ENCODE results near the gene ARHGEF37. TPM values are rescaled to one million over a fixed set of nuclear protein-coding genes. Genes with fewer than 3 reads are reported as not detected.
"Not testable (repeated sequence)": the region's sequence is repeated elsewhere in the genome, so short reads cannot be mapped to it uniquely, and the experiment has no call there.

Gene ARHGEF37
- total and polyA plus RNA-seq, 2 donors (not counting 1 experiment from before 2014, with no cell fraction given): 0.31 to 5.3 TPM

DNA sequence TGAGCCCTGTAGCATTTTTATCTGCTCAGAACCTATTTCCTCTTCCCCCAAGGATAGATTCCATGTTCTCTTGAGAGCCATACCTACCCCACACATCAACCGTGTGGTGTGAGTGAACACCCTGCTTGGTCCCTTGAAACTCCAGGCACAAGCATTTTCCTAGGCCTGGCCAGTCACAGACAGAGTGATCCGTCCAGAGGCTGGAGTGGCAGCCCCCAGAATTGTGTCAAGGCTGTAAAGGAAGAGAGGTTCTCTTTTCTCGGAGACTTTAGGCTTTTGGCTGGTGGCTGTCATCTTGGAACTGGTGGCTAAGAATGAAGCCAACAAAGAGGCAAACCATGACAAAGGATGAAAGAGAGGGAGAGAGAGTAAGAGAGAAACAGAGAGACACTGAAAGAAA is 66.0 kb downstream of the ARHGEF37 start:
- Histone ChIP-seq H2AFZ (ENCODE audit: low read length) (no peak overlapping the region), H3K79me2 (ENCODE audit: control insufficient read depth, insufficient read depth, low read length) (no peaks in the 10 kb centered on the region), H3K27ac (ENCODE audit: insufficient read depth, low read length) (no peak overlapping the region), H3K36me3 (ENCODE audit: control insufficient read depth, insufficient read depth, low read length) (no peaks in the 10 kb centered on the region), H3K4me2 (ENCODE audit: extremely low read depth, insufficient read depth, low read length) (no peak overlapping the region), H3K4me1 (ENCODE audit: control insufficient read depth, extremely low read depth, insufficient read depth, low read length) (no peaks in the 10 kb centered on the region), H3K9me3 (ENCODE audit: control insufficient read depth, insufficient read depth, low read depth, low read length) (no peaks in the 10 kb centered on the region), H4K20me1 (ENCODE audit: control insufficient read depth, extremely low read depth, insufficient read depth, low read length) (no peaks in the 10 kb centered on the region), H3K27me3 (ENCODE audit: control insufficient read depth, insufficient read depth, low read length) (no peaks in the 10 kb centered on the region), H3K4me3 (replicated peaks in 1 of 4; ENCODE audit: control extremely low read depth in 1 of 4, insufficient read depth in 1 of 4, low read depth in 3 of 4, low read length in 4 of 4) (no peak overlapping the region), H3K9ac (ENCODE audit: insufficient read depth, low read length) (no peak overlapping the region)
- TF ChIP-seq EZH2 (IDR thresholded peaks at IDR 0.05; ENCODE audit: low read length, missing control alignments) (no peak), CTCF (conservative IDR thresholded peaks at IDR 0.05 in 1 of 2, IDR thresholded peaks at IDR 0.05 in 1 of 2; ENCODE audit: low read depth in 1 of 2, low read length in 2 of 2) (no peak)
- DNase-seq (ENCODE audit: low read depth in 2 of 2): no peak

DNA sequence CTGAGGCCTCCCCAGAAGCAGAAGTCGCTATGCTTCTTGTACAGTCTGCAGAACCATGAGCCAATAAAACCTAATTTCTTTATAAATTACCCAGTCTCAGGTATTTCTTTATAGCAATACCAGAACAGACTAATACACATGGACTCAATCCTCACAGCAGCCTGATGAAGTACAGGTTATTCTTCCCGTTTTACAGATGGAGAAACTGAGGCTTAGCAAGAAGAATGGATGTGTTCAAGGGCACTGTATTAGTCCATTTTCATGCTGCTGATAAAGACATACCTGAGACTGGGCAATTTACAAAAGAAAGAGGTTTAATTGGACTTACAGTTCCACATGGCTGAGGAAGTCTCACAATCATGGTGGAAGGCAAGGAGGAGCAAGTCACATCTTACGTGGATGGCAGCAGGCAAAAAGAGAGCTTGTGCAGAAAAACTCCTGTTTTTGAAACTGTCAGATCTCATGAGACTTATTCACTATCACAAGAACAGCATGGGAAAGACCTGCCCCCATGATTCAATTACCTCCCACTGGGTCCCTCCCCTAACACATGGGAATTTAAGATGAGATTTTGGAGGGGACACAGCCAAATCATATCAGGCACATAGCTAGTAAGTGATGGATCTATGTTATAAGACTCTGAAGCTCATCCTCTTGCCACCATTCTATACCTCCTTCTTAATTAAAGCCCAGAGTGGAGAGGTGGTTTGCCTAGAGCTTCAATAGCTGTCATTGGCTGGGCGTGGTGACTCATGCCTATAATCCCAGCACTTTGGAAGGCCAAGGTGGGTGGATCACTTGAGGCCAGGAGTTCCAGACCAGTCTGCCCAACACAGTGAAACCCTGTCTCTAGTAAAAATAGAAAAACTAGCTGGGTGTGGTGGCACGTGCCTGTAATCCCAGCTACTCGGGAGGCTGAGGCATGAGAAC is 67.4 kb downstream of the ARHGEF37 start:
- not testable (repeated sequence) for DNase-seq (ENCODE audit: low read depth in 2 of 2); H3K4me2 ChIP-seq (ENCODE audit: extremely low read depth, insufficient read depth, low read length)

DNA sequence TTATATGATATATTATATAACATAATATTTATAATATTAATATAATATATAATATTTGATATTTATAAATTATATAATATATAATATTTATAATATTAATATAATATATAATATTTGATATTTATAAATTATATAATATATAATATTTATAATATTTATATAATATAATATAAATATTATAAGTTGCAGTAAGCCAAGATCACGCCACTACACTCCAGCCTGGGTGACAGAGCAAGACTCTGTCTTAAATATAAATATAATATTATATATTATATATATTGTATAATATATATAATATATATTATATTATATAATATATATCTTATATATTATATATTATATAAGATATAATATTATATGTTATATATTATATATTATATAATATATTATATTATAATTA is 68.4 kb downstream of the ARHGEF37 start:
- not testable (repeated sequence) for H3K4me2 ChIP-seq (ENCODE audit: extremely low read depth, insufficient read depth, low read length); DNase-seq (ENCODE audit: low read depth in 2 of 2); H3K79me2 ChIP-seq (ENCODE audit: control insufficient read depth, insufficient read depth, low read length); H3K9ac ChIP-seq (ENCODE audit: insufficient read depth, low read length); H3K36me3 ChIP-seq (ENCODE audit: control insufficient read depth, insufficient read depth, low read length); H3K9me3 ChIP-seq (ENCODE audit: control insufficient read depth, insufficient read depth, low read depth, low read length); H3K4me1 ChIP-seq (ENCODE audit: control insufficient read depth, extremely low read depth, insufficient read depth, low read length); H3K27me3 ChIP-seq (ENCODE audit: control insufficient read depth, insufficient read depth, low read length); H2AFZ ChIP-seq (ENCODE audit: low read length); H3K27ac ChIP-seq (ENCODE audit: insufficient read depth, low read length); H3K4me3 ChIP-seq (replicated peaks in 1 of 4; ENCODE audit: control extremely low read depth in 1 of 4, insufficient read depth in 1 of 4, low read depth in 3 of 4, low read length in 4 of 4); H4K20me1 ChIP-seq (ENCODE audit: control insufficient read depth, extremely low read depth, insufficient read depth, low read length)

More for the DNA sequence above, 67.4 kb downstream of the ARHGEF37 start:
- not testable (repeated sequence) for H2AFZ ChIP-seq (ENCODE audit: low read length); H4K20me1 ChIP-seq (ENCODE audit: control insufficient read depth, extremely low read depth, insufficient read depth, low read length); H3K9me3 ChIP-seq (ENCODE audit: control insufficient read depth, insufficient read depth, low read depth, low read length); H3K4me3 ChIP-seq (replicated peaks in 1 of 4; ENCODE audit: control extremely low read depth in 1 of 4, insufficient read depth in 1 of 4, low read depth in 3 of 4, low read length in 4 of 4); H3K79me2 ChIP-seq (ENCODE audit: control insufficient read depth, insufficient read depth, low read length); H3K9ac ChIP-seq (ENCODE audit: insufficient read depth, low read length); H3K36me3 ChIP-seq (ENCODE audit: control insufficient read depth, insufficient read depth, low read length); H3K4me1 ChIP-seq (ENCODE audit: control insufficient read depth, extremely low read depth, insufficient read depth, low read length); H3K27me3 ChIP-seq (ENCODE audit: control insufficient read depth, insufficient read depth, low read length); H3K27ac ChIP-seq (ENCODE audit: insufficient read depth, low read length)

DNA sequence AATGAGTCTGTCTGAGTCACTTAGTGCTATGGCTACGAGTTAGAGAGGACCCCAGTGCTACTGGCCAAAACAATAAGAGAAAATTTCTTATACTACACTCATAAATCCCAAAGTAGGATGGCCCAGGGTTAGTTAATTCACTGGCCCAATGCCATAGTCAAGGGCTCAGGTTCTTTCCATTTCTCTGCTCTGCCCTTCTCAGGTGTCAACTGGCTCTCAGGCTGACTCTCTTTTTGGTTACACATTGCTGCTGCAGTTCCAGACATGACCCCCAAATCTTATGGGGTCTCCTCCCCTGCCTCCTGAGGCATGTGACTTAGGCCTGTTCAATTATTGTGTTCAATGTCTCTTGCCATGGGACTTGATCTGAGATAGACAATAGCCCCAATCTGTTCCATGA is 70.4 kb downstream of the ARHGEF37 start:
- Histone ChIP-seq H3K4me3 (replicated peaks in 1 of 4; ENCODE audit: control extremely low read depth in 1 of 4, insufficient read depth in 1 of 4, low read depth in 3 of 4, low read length in 4 of 4) (no peak overlapping the region), H3K27ac (ENCODE audit: insufficient read depth, low read length) (no peak overlapping the region), H3K79me2 (ENCODE audit: control insufficient read depth, insufficient read depth, low read length) (no peaks in the 10 kb centered on the region), H4K20me1 (ENCODE audit: control insufficient read depth, extremely low read depth, insufficient read depth, low read length) (no peaks in the 10 kb centered on the region), H3K9ac (ENCODE audit: insufficient read depth, low read length) (no peak overlapping the region), H3K9me3 (ENCODE audit: control insufficient read depth, insufficient read depth, low read depth, low read length) (no peaks in the 10 kb centered on the region), H3K27me3 (ENCODE audit: control insufficient read depth, insufficient read depth, low read length) (no peaks in the 10 kb centered on the region), H3K4me1 (ENCODE audit: control insufficient read depth, extremely low read depth, insufficient read depth, low read length) (no peaks in the 10 kb centered on the region), H3K36me3 (ENCODE audit: control insufficient read depth, insufficient read depth, low read length) (no peaks in the 10 kb centered on the region), H2AFZ (ENCODE audit: low read length) (no peak overlapping the region), H3K4me2 (ENCODE audit: extremely low read depth, insufficient read depth, low read length) (no peak overlapping the region)
- TF ChIP-seq EZH2 (IDR thresholded peaks at IDR 0.05; ENCODE audit: low read length, missing control alignments): no peak
- no peak for TF ChIP-seq CTCF (conservative IDR thresholded peaks at IDR 0.05 in 1 of 2, IDR thresholded peaks at IDR 0.05 in 1 of 2; ENCODE audit: low read depth in 1 of 2, low read length in 2 of 2)
- no peak for DNase-seq (ENCODE audit: low read depth in 2 of 2)

All from fibroblast of lung (primary cell).